Right renal pelvis (tissue), 4 donors: Measurements from ENCODE around the gene ELOVL1. TPM values are rescaled to one million over a fixed set of nuclear protein-coding genes. Genes with fewer than 3 reads are reported as not detected.
"Not testable (repeated sequence)": the region's sequence is repeated elsewhere in the genome, so short reads cannot be mapped to it uniquely, and the experiment has no call there.

Experiments used
- DNase-seq, 4 donors: peaks; one replicate each; pipeline ENCODE4 v3.0.0-alpha.2; 2013; ENCODE audit warnings: low read depth in 4 of 4, low spot score in 3 of 4, missing footprints in 1 of 4
- polyA plus RNA-seq, 4 donors: library from polyadenylated mRNA; unstranded; fragments of 120-200 nt; gene quantifications; one replicate each; pipeline ENCODE4 v1.2.1, GENCODE V29; 2013; ENCODE audit not compliant: insufficient read length in 4 of 4

The ELOVL1 gene
- polyA plus RNA-seq, 4 donors = 81.0 to 94.4 (median 86.9) TPM

GRCh38 chr1:43382027-43382779 is 14.4 kb upstream of the ELOVL1 start:
- DNase-seq = no peak

DNA sequence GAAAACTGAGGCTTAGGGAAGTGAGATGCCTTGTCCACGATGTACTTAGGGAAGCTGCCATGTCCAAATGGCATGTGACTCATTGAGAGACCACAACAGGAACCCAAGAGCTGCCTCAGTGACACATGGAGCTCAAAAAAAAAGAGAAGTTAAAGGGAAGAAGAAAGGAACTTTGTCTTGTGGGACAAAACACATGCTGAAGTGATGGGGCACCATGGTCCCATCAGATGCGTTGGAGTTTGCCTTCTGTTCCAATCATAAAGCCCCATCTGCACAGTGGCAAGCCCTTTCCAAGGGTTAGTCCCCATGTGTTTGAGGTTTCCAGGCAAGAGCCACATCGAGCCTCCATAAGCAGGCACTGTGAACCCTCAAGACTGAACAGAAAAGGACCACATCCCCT is 13.8 kb upstream of the ELOVL1 start:
- DNase-seq = no peak

- DNase-seq = no peak
These were observed 11.7 kb upstream of the ELOVL1 start for GRCh38 chr1:43379476-43379875.

- DNase-seq = no peak
These were observed 10.0 kb upstream of the ELOVL1 start for GRCh38 chr1:43377831-43378230.

- DNase-seq = no peak
These were observed 9.0 kb upstream of the ELOVL1 start for GRCh38 chr1:43376723-43377235.

DNA sequence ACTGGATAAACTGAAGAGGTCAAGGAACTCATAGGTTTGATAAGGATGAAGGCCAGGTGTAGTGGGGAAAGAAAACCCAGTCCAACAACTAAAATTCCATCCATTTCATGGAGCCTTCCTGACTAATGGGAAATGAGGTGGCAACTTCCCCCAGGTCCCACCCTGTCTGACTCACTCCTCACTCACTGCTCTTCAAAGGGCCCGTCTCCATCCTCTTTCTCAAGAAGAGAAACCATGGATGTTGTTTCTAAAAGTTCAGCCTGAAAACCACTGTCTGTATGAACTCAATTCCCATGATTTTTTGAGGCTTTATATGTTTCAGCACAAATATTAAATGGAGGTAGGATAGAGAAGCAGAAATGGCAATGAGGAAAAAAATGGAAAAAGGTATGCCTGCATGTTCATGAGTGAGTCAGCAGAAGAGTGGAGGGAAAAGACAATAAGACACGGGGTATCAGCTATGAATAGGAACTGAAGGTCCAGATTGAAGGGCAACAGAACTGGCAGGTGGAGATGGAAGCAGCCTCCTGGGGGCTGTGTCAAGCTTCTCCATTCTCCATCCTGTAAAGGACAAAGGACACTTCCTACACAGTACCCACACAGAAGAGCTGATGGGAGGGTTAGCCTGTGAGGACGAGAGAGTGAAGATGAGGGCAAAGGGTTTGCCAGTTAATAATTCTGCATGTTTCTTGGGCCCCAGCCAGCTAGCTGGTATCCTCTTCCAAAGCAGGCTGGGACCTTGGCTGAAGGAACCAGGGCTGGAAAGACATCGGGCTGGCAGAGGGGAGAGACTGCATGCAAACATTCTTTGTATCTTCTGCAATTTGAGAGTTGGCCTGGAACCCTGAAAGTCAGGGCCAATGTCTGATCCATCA is 5.5 kb upstream of the ELOVL1 start:
- DNase-seq = no peak

DNA sequence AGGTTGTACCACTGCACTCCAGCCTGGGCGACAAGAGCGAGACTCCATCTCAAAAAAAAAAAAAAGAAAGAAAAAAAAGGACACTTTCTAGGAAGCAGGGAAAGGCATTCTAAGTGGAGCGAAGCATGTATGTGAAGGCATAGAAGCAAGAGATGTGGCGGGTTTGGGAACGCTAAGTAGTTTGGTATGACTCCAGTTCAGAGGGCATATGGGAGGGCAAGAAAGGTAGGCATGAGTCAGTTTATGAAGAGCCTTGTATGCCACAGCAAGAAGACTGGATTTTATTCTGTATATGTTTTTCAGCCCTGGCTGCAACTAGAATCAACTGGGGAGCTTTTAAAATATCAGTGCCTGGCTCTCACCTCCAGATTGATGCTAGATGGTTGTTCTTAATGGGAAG is 4.4 kb upstream of the ELOVL1 start:
- no peak for DNase-seq

GRCh38 chr1:43370564-43370963 is 2.8 kb upstream of the ELOVL1 start:
- DNase-seq = no peak

GRCh38 chr1:43369779-43370178 is 2.0 kb upstream of the ELOVL1 start:
- DNase-seq = not testable (repeated sequence)

DNA sequence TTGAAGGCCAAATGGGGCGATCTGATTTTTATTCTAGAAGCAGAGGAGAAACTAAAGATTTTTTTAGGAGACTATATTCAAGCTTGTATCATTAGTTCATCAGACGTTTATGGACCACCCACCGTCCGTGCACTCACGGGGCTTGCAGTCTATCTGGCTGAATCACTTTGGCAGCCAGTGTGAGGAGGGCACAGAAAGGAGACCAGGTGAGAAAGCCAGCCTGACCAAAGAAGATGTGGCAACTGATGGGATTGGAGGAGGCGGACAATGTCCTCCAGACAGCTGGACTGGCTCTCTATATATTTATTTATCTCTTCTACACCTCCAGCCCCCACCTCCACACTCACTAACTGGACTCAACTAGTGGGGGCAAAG is 822 bp upstream of the ELOVL1 start:
- DNase-seq = no peak

DNA sequence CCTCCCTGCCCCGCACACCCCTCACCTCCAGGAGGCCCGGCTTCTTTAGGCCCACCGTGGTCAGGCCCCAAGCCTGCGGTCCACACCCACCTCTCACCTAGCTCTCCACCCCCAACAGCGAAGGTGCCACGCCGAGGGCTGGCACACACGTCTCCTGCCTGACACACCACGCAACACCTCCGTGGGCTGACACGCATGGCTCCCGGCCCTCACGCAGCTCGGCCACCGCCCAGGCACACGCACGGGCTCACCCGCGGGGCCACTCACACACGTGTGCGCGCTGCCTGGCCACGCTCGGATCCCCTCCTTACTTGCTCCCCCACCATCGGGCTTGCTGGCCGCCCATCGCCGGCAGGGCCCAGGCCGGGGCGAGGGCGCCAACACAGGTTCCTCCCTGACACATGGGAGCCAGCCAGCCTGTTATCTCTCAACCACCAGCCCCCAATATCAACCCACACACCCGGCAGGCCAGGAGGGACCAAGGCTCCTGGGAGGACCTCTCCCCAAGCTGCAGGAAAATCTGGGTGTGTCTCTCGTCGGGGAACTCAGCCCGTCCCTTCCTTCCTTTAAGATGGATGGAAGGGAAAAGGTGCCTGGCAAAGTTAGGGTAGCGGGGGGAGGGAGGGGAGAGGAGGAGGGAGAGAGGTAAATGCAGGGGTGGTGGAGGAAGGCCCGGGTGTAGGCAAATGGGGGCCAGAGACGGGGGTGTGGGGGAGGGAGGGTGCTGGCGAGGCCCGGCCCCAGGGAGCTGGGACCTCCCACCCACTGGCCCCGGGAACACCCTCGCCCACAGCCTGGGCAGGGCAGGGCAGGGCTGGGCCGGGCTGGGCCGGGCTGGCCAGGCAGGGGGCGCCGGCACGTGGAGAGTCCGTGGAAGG is 546 bp downstream of the ELOVL1 start:
- no peak for DNase-seq

DNA sequence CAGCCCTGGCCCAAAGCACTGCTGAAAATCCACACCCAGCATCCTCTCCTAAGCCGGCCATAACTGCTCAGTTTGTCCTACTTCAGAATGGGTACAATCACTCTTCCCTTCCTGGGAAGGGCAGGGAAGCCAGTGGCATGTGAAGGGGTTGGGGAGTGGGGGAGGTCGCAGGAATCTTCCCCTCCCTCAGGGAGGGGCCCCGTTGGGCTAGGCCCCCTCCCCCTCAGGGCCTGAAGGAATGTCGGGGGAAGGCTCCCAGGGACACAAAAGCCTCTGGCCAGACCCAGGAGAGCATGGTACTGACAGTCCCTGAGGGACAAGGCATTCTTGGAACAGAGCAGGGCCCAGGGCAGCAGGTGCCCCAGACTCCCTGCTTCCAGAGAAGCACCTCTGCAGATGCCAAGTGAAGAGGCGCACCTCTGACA is 1.2 kb downstream of the ELOVL1 start:
- DNase-seq = no peak

- no peak for DNase-seq
These were observed 1.6 kb downstream of the ELOVL1 start for GRCh38 chr1:43366179-43366578.

DNA sequence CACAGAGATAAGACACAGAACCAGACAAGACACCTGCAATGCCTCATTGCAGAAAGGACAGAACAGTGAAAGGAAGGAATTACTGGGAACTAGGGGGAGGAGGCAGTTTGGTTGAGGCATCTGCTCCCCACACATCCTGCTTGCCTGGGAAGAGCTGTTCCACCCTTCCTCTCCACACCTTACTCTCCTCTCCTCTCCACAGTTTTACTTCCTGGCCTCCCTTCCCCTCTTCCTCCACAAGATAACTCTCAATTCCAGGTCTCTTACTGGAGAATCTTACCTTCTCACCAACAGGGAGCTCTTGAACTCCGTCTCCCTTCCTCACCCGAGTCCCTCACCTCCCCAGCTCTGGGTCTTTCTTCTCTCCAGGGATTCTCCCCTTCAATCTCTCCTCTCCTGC is 2.1 kb downstream of the ELOVL1 start:
- DNase-seq = no peak

- no peak for DNase-seq
These were observed 3.8 kb downstream of the ELOVL1 start for GRCh38 chr1:43363935-43364525.

GRCh38 chr1:43363283-43363934 is 4.4 kb downstream of the ELOVL1 start:
- DNase-seq = no peak

DNA sequence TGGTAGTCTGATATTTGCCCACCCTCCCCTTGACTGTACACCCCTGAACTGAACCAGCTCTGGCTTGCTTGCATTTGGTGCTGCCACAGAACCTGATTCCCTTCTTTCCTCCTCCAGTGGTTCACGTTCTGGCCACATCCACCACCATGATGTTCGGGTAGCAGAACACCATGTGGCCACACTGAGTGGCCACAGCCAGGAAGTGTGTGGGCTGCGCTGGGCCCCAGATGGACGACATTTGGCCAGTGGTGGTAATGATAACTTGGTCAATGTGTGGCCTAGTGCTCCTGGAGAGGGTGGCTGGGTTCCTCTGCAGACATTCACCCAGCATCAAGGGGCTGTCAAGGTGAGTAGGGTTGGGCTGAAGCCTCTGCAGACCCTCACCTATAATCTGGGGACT is 7.2 kb downstream of the ELOVL1 start:
- no peak for DNase-seq

GRCh38 chr1:43359696-43360095 is 8.1 kb downstream of the ELOVL1 start:
- no peak for DNase-seq

GRCh38 chr1:43358746-43359693 is 8.8 kb downstream of the ELOVL1 start, which contains the start of gene CDC20:
Gene CDC20, plus strand, starts transcription at chr1:43358981. Its CDS starts 235 bp downstream, at chr1:43359216.
- DNase-seq = peak; percentile 90 to 96 (median 94)
